Measurements from ENCODE around the gene TMEM259.
A peak's percentile ranks its signal among the peaks of the same experiment; 100 is the strongest.

The TMEM259 gene

DNA sequence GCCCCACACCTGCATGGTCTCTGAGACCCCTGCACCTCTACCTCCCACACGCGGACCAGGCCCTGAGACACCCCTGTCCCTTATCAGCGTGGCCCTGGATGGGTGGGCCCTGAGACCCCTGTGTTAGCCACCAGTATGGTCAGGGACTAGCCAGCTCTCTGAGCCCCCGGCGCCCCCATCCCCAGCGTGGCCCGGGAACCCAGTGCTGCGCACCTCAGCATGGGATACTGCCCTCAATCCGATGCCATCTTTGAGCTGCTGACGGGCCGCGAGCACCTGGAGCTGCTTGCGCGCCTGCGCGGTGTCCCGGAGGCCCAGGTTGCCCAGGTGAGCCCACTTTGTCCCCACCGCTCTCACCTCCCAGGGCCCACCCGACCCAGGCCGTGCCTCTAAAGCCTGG lies 41.1 kb upstream of the TMEM259 start:
- Mint-ChIP-seq H3K4me1 (peaks cover 52% of the 10 kb centered on the region), H3K4me3 (no peak overlapping the region), H3K9me3 (no peaks in the 10 kb centered on the region), H3K36me3 (peaks cover 8% of the 10 kb centered on the region), H3K27ac (peak overlapping the region; percentile 32)
- no peak for DNase-seq (ENCODE audit: low spot score in 2 of 2)
- no peak for ATAC-seq

DNA sequence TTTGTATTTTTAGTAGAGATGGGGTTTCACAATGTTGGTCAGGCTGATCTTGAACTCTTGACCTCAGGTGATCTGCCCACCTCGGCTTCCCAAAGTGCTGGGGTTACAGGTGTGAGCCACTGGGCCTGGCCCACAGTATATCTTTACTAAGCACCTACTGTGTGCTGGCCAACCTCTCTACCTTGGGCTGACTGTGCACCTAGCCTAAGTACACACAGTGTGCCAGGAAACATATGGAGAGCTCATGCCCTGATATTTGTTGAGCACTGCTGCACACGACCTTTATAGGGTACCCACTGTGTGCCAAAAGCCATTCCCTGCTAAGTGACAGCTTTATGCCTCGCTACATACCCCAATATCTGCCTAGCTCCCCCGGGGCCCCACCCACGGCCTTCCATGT lies 39.8 kb upstream of the TMEM259 start:
- Mint-ChIP-seq H3K4me3 (no peak overlapping the region), H3K9me3 (no peaks in the 10 kb centered on the region), H3K27ac (peak overlapping the region; percentile 32), H3K36me3 (peaks cover 8% of the 10 kb centered on the region), H3K4me1 (peaks cover 54% of the 10 kb centered on the region)
- DNase-seq (ENCODE audit: low spot score in 2 of 2) = no peak
- no peak for ATAC-seq

DNA sequence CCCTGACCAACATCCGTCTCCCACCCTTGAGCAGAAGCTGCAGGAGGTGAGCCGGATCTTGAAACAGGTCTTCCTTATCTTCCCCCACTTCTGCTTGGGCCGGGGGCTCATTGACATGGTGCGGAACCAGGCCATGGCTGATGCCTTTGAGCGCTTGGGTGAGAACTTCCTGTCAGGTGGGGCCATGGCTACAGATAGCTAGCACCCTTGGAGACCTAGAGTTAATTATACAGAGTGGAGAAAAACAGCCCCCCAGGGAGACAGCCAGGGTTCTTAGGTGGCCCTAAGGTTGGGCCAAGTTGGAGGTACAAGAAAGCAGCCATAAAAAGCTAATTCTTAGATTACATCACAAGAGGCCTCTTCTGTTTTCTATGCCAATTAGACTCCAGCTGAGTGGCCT lies 37.2 kb upstream of the TMEM259 start:
- peaks cover 29% of the 10 kb centered on the region for H3K4me1 Mint-ChIP-seq
- H3K4me3 Mint-ChIP-seq = no peak overlapping the region
- no peaks in the 10 kb centered on the region for H3K9me3 Mint-ChIP-seq
- H3K27ac Mint-ChIP-seq = peak overlapping the region; percentile 90
- DNase-seq (ENCODE audit: low spot score in 2 of 2) = no peak
- no peak for ATAC-seq
- H3K36me3 Mint-ChIP-seq = peaks cover 8% of the 10 kb centered on the region

- Mint-ChIP-seq H3K9me3 (no peaks in the 10 kb centered on the region), H3K4me3 (no peak overlapping the region), H3K27ac (peak overlapping the region; percentile 90), H3K36me3 (peaks cover 10% of the 10 kb centered on the region), H3K4me1 (peaks cover 25% of the 10 kb centered on the region)
- DNase-seq (ENCODE audit: low spot score in 2 of 2) (no peak), ATAC-seq (peak; percentile 78)
Observed at GRCh38 chr19:1057176-1057855, 36.4 kb upstream of the TMEM259 start.

- H3K9me3 Mint-ChIP-seq = no peaks in the 10 kb centered on the region
Observed at GRCh38 chr19:1055886-1056620, 35.1 kb upstream of the TMEM259 start.

DNA sequence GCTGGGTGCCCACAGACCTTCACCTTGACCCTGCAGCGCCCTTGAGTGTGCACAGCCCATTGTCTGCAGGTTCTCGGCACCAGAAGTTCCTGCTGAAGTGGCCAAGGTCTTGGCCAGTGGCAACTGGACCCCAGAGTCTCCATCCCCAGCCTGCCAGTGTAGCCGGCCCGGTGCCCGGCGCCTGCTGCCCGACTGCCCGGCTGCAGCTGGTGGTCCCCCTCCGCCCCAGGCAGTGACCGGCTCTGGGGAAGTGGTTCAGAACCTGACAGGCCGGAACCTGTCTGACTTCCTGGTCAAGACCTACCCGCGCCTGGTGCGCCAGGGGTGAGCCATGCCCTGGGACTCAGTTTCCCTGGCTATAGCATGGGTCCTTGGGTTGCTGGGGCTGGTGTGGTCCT lies 34.1 kb upstream of the TMEM259 start:
- ATAC-seq = no peak
- DNase-seq (ENCODE audit: low spot score in 2 of 2) = no peak
- Mint-ChIP-seq H3K36me3 (peaks cover 6% of the 10 kb centered on the region), H3K9me3 (no peaks in the 10 kb centered on the region), H3K4me1 (peaks cover 29% of the 10 kb centered on the region), H3K4me3 (no peak overlapping the region), H3K27ac (no peak overlapping the region)

More at GRCh38 chr19:1055886-1056620, 35.1 kb upstream of the TMEM259 start:
- no peak for DNase-seq (ENCODE audit: low spot score in 2 of 2)
- ATAC-seq = no peak
- Mint-ChIP-seq H3K27ac (no peak overlapping the region), H3K4me1 (peaks cover 29% of the 10 kb centered on the region), H3K36me3 (peaks cover 6% of the 10 kb centered on the region), H3K4me3 (no peak overlapping the region)

GRCh38 chr19:1054102-1055027 lies 33.4 kb upstream of the TMEM259 start:
- H3K9me3 Mint-ChIP-seq = no peaks in the 10 kb centered on the region
- H3K4me1 Mint-ChIP-seq = peaks cover 29% of the 10 kb centered on the region
- H3K27ac Mint-ChIP-seq = no peak overlapping the region
- peaks cover 6% of the 10 kb centered on the region for H3K36me3 Mint-ChIP-seq
- no peak for ATAC-seq
- no peak for DNase-seq (ENCODE audit: low spot score in 2 of 2)
- no peak overlapping the region for H3K4me3 Mint-ChIP-seq

GRCh38 chr19:1053176-1054101 lies 32.5 kb upstream of the TMEM259 start:
- Mint-ChIP-seq H3K4me1 (peaks cover 28% of the 10 kb centered on the region), H3K4me3 (no peak overlapping the region), H3K36me3 (peaks cover 6% of the 10 kb centered on the region), H3K27ac (peak overlapping the region; percentile 68), H3K9me3 (no peaks in the 10 kb centered on the region)
- DNase-seq (ENCODE audit: low spot score in 2 of 2) (no peak), ATAC-seq (no peak)

- no peak overlapping the region for H3K4me3 Mint-ChIP-seq
- H3K27ac Mint-ChIP-seq = peak overlapping the region; percentile 87
- peaks cover 6% of the 10 kb centered on the region for H3K36me3 Mint-ChIP-seq
- DNase-seq (ENCODE audit: low spot score in 2 of 2) = no peak
- ATAC-seq = no peak
- peaks cover 18% of the 10 kb centered on the region for H3K4me1 Mint-ChIP-seq
- H3K9me3 Mint-ChIP-seq = no peaks in the 10 kb centered on the region
Observed at GRCh38 chr19:1052349-1052975, 31.5 kb upstream of the TMEM259 start.

- Mint-ChIP-seq H3K4me1 (peaks cover 11% of the 10 kb centered on the region), H3K4me3 (no peak overlapping the region), H3K36me3 (peaks cover 6% of the 10 kb centered on the region), H3K9me3 (no peaks in the 10 kb centered on the region), H3K27ac (peak overlapping the region; percentile 87)
- DNase-seq (ENCODE audit: low spot score in 2 of 2) = no peak
- no peak for ATAC-seq
Observed at GRCh38 chr19:1051791-1052190, 30.9 kb upstream of the TMEM259 start.

GRCh38 chr19:1050989-1051788 lies 30.3 kb upstream of the TMEM259 start:
- H3K4me1 Mint-ChIP-seq = peaks cover 6% of the 10 kb centered on the region
- H3K9me3 Mint-ChIP-seq = no peaks in the 10 kb centered on the region
- DNase-seq (ENCODE audit: low spot score in 2 of 2) (no peak), ATAC-seq (no peak)
- peaks cover 6% of the 10 kb centered on the region for H3K36me3 Mint-ChIP-seq
- H3K27ac Mint-ChIP-seq = peak overlapping the region; percentile 87
- no peak overlapping the region for H3K4me3 Mint-ChIP-seq

- ATAC-seq (no peak), DNase-seq (ENCODE audit: low spot score in 2 of 2) (no peak)
- Mint-ChIP-seq H3K4me3 (no peak overlapping the region), H3K4me1 (peaks cover 11% of the 10 kb centered on the region), H3K27ac (no peak overlapping the region), H3K36me3 (peaks cover 6% of the 10 kb centered on the region), H3K9me3 (no peaks in the 10 kb centered on the region)
Observed at GRCh38 chr19:1049800-1050199, 28.9 kb upstream of the TMEM259 start.

GRCh38 chr19:1049106-1049505 lies 28.2 kb upstream of the TMEM259 start:
- H3K27ac Mint-ChIP-seq = no peak overlapping the region
- H3K36me3 Mint-ChIP-seq = peaks cover 6% of the 10 kb centered on the region
- peaks cover 11% of the 10 kb centered on the region for H3K4me1 Mint-ChIP-seq
- H3K9me3 Mint-ChIP-seq = no peaks in the 10 kb centered on the region
- ATAC-seq (no peak), DNase-seq (ENCODE audit: low spot score in 2 of 2) (no peak)
- H3K4me3 Mint-ChIP-seq = no peak overlapping the region

Data from stimulated activated effector memory CD8-positive, alpha-beta T cell treated with anti-CD3 and anti-CD28 coated beads, Interleukin-12 subunit alpha, Interleukin-12 subunit beta, amount 100 ng/mL, for 72 hours (primary cell).